GM12892 (cell line): Measurements from ENCODE around the gene RAPGEF2.
A peak's percentile ranks its signal among the peaks of the same experiment; 100 is the strongest.

Source experiments
- DNase-seq: peaks from one replicate; pipeline ENCODE4 v3.0.0; 2011; ENCODE audit not compliant: insufficient read length
- FAIRE-seq: peaks from 2 replicates; lab custom pipeline; 2011; peaks lifted over from hg19 to GRCh38; lab: Jason Lieb, UNC
- POLR2A ChIP-seq: IDR thresholded peaks from 2 replicates; pipeline ENCODE4 v1.6.1; 2011; ENCODE audit warnings: low read depth, low read length, control low read depth
- POLR2AphosphoS5 ChIP-seq: IDR thresholded peaks from 2 replicates; pipeline ENCODE4 v1.6.1; 2011; ENCODE audit warnings: low read depth, low read length, control low read depth
- TAF1 ChIP-seq: IDR thresholded peaks from 2 replicates; pipeline ENCODE4 v1.6.1; 2011; ENCODE audit warnings: low read depth, mild to moderate bottlenecking, control low read depth, low read length, borderline replicate concordance

The RAPGEF2 gene

GRCh38 chr4:159144112-159144694, 41.3 kb downstream of the RAPGEF2 start:
- peak; percentile 21 for FAIRE-seq
- TF ChIP-seq POLR2AphosphoS5 (no peak), POLR2A (no peak), TAF1 (no peak)
- DNase-seq, result no peak

DNA sequence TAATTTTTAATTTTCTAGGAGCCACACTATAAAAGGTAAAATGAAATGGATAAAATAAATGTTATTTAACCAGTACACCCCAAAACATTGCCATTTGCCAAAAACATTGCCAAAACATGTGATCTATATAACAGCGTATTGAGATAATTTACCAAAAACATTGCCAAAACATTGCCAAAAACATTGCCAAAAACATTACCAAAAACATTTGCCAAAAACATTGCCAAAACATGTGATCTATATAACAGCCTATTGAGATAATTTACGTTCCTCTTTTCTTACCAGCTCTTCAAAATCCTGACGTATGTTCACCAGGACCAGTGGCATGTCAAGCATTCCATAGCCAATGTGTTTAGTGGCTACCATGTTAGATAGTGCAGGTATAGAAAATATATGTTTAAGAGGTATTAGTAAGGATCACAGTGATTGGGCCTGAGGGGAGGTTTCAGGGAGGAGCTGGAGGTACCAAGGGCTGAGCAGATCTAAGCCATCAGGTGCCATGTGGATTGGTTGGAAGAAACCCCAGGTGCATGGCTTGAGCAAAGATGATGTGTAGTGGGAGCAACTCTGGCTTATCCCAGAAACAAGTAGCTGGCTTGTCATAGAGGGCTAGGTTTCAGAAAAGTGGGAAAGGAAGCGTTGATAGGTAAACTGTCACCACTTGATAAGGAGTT, 42.6 kb downstream of the RAPGEF2 start:
- no peak for TF ChIP-seq TAF1
- TF ChIP-seq POLR2AphosphoS5, result no peak
- no peak for TF ChIP-seq POLR2A
- peak; percentile 9 for FAIRE-seq
- no peak for DNase-seq

GRCh38 chr4:159145992-159146330, 43.1 kb downstream of the RAPGEF2 start:
- DNase-seq, result no peak
- TF ChIP-seq POLR2A, result no peak
- no peak for TF ChIP-seq POLR2AphosphoS5
- TF ChIP-seq TAF1, result no peak
- FAIRE-seq, result no peak

DNA sequence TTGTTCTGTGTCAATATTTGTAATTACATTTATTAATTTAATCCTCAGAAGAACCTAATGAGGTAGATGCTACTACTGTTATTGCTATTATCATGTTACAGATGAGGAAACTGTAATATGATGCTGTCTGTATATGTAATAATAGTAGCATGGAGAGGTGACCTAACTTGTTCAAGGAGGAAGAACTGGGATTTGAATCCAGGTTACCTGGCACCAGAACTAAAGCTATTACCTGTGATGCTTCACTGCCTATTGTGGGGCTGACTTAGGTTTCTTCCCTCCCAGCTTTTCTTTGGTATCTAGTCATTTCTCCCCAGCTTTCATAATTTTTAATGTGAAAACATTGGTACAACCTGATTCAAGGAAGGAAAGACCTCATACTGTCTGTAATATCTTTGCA, 43.6 kb downstream of the RAPGEF2 start:
- TF ChIP-seq TAF1, result no peak
- no peak for TF ChIP-seq POLR2AphosphoS5
- TF ChIP-seq POLR2A, result no peak
- DNase-seq (no peak), FAIRE-seq (no peak)

GRCh38 chr4:159148441-159148840, 45.6 kb downstream of the RAPGEF2 start:
- DNase-seq (no peak), FAIRE-seq (no peak)
- TF ChIP-seq POLR2AphosphoS5 (no peak), POLR2A (no peak), TAF1 (no peak)

- no peak for TF ChIP-seq POLR2AphosphoS5
- no peak for TF ChIP-seq TAF1
- TF ChIP-seq POLR2A, result no peak
- FAIRE-seq, result no peak
- no peak for DNase-seq
These were observed 46.8 kb downstream of the RAPGEF2 start for GRCh38 chr4:159149666-159150065.

DNA sequence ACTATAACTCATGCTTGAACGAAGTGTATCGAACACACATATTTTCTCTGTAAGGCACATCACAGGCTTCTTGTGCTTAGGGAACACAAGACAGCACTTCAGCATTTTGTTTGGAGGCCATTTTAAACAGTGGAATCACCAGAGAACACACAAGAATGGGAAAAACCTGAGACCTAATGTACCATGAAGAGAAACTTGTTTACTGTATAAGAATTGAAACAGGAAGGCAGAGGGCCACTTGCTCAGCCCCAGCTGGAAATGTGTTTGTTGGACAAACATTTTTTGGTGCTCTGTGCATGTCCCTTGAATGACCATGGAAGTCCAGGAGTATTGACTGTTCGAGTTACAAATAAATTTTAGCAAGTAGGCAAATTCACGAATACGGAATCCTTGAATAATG, 47.5 kb downstream of the RAPGEF2 start:
- FAIRE-seq (peak; percentile 24), DNase-seq (no peak)
- TF ChIP-seq POLR2AphosphoS5, result no peak
- TF ChIP-seq TAF1, result no peak
- no peak for TF ChIP-seq POLR2A

DNA sequence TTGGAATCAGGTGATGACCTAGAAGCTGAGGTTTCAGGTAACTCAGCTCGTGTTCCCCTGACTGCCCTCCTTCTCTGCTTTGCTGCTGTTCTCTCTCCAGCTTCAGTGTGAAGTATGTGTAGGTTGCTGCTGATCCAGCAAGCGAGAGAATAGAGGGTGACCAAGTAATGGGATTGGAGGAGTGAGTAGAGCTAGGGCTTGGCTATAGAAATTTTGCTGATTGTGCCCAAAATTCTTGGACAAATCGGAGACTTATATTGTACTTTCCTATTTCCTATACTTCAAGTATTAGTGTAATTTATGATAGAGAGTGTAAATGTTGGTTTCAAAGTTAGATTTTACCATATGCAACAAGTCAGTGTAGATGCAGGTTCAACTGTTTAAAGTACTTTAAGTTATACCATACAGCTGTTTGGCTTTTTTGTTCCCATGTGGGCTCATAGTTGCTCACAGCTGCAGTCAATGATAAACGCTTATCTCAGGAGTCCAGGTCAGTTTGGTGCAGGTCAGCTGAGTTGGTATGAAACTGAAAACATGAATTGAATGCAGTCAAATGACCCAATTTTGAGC, 48.0 kb downstream of the RAPGEF2 start:
- no peak for TF ChIP-seq POLR2AphosphoS5
- no peak for TF ChIP-seq POLR2A
- TF ChIP-seq TAF1, result no peak
- DNase-seq (no peak), FAIRE-seq (no peak)

- TF ChIP-seq POLR2A, result no peak
- TF ChIP-seq POLR2AphosphoS5, result no peak
- no peak for TF ChIP-seq TAF1
- no peak for FAIRE-seq
- DNase-seq, result no peak
These were observed 48.8 kb downstream of the RAPGEF2 start for GRCh38 chr4:159151689-159152088.

DNA sequence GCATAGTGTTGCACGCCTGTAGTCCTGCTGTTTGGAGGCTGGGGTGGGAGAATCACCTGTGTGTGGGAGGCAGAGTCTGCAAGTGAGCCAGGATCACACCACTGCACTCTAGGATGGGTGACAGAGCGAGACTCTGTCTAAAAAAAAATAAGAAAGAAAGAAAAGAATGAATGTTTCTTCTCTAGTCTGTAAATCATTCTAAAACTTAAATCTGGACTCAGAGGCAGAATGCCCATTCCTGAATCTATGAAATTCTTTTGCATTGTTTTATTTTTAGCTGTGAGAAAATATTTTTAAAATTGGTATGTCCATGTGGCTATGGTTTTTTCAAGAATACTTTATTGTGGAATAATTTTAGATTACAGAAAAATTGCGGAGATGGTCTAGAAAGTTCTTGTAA, 49.3 kb downstream of the RAPGEF2 start:
- DNase-seq (no peak), FAIRE-seq (no peak)
- TF ChIP-seq TAF1 (no peak), POLR2A (no peak), POLR2AphosphoS5 (no peak)

DNA sequence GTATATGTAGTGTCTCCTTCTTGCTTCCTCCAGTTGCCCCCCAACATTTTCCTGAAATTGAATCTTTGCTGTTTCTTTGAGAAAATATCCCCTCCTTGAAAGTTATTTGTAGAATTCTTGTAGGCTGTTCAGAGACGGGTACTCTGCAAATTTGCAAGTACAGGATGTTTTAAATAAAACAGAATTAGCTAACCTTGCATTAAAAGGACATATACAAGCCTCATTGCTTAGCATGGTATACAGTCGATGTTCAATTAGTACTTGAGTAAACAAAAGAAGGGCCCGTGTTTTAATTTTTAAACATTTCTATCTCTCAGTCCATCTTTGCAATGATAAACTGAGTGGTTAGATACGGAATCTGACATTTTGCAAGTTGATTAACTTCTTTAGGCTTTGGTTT, 50.8 kb downstream of the RAPGEF2 start:
- DNase-seq, result no peak
- no peak for FAIRE-seq
- TF ChIP-seq POLR2A (no peak), TAF1 (no peak), POLR2AphosphoS5 (no peak)

DNA sequence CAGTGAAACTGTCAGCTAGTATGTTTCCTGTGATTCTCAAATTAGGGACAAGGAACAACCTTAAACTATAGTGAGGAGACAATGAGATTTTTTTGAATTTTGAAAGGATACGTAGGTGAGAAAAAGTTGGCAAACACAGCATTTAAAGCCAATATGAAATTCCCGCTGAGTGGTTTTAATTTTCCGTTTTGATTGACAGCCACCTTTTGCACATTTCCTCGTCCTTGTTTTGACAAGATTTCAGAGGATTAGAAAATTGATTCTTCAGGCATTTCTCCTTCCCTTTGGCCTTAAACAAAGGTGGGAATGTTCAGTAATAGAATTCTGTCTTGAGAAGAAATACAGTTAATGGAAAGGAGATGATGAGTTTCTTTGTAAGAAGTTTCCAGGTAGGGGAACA, 52.2 kb downstream of the RAPGEF2 start:
- DNase-seq (no peak), FAIRE-seq (no peak)
- TF ChIP-seq POLR2AphosphoS5 (no peak), POLR2A (no peak), TAF1 (no peak)
